Panc1 (cell line): ENCODE data around the gene P3H3. TPM values are rescaled to one million over a fixed set of nuclear protein-coding genes. Genes with fewer than 3 reads are reported as not detected.

Experiments used
- ATAC-seq: fragments of 200-7000 bp; cut with Tn5 transposase; 2 replicates; pipeline ENCODE4 v1.9.1; 2020; ENCODE audit warnings: mild to moderate bottlenecking, moderate library complexity
- BruUV-seq: library from RNA; stranded (reverse); fragments of 400-500 nt; replicated peaks from 2 replicates; lab custom pipeline; 2021; lab: Mats Ljungman, UMichigan
- CTCF ChIA-PET: fragments of 300-600 bp; sonication (Branson Sonifier 250); formaldehyde crosslinking; loops from one replicate; lab custom pipeline; 2022; ENCODE audit warnings: antibody characterized with exemption; lab: Charles Lee
- POLR2A ChIA-PET: fragments of 300-600 bp; sonication (Branson Sonifier 250); formaldehyde crosslinking; loops from one replicate; lab custom pipeline; 2022; ENCODE audit warnings: antibody characterized with exemption; lab: Charles Lee
- DNase-seq: peaks from one replicate; pipeline ENCODE4 v3.0.0-alpha.2; 2010; ENCODE audit warnings: low read depth, low spot score
- H3K27ac ChIP-seq: 2 replicates; pipeline ENCODE4 v1.5.1; 2011; ENCODE audit warnings: mild to moderate bottlenecking, low read length, inconsistent platforms
- H3K27me3 ChIP-seq: fragments of 200-500 bp; sonication (Bioruptor generic); 2 replicates; pipeline ENCODE4 v1.6.0; 2014; ENCODE audit warnings: low read length, inconsistent platforms; ENCODE audit not compliant: control insufficient read depth, insufficient read depth
- H3K36me3 ChIP-seq: fragments of 200-500 bp; sonication (Bioruptor generic); 2 replicates; pipeline ENCODE4 v1.5.1; 2014; ENCODE audit warnings: inconsistent platforms, mild to moderate bottlenecking, low read length, moderate library complexity; ENCODE audit not compliant: control insufficient read depth, insufficient read depth
- H3K4me1 ChIP-seq: 2 replicates; pipeline ENCODE4 v1.5.1; 2011; ENCODE audit warnings: inconsistent platforms, mild to moderate bottlenecking, low read length, moderate library complexity; ENCODE audit not compliant: control insufficient read depth, insufficient read depth
- H3K4me3 ChIP-seq, 2 experiments: 2 replicates each; pipeline ENCODE4 v1.5.1; 2011 to 2012; ENCODE audit warnings: low read depth in 2 of 2, low read length in 2 of 2, mild to moderate bottlenecking in 2 of 2, inconsistent platforms in 1 of 2, moderate library complexity in 1 of 2
- H3K9me3 ChIP-seq: fragments of 200-500 bp; sonication (Bioruptor generic); 2 replicates; pipeline ENCODE4 v1.5.1; 2014; ENCODE audit warnings: low read depth, mild to moderate bottlenecking, inconsistent platforms, low read length, moderate library complexity; ENCODE audit not compliant: control insufficient read depth, insufficient read depth
- CTCF ChIP-seq: fragments of 450-650 bp; IDR thresholded peaks from 2 replicates; pipeline ENCODE4 v1.5.1; 2017; ENCODE audit warnings: mild to moderate bottlenecking
- POLR2AphosphoS5 ChIP-seq: IDR thresholded peaks from 2 replicates; pipeline ENCODE4 v1.6.1; 2012; ENCODE audit warnings: mild to moderate bottlenecking, low read depth, low read length, moderate library complexity
- REST ChIP-seq, 2 experiments: IDR thresholded peaks; 2 replicates each; pipeline ENCODE4 v1.6.1; 2011 to 2012; ENCODE audit warnings: low read depth in 2 of 2, control low read depth in 1 of 2, low read length in 1 of 2, mild to moderate bottlenecking in 1 of 2, moderate library complexity in 1 of 2; ENCODE audit not compliant: insufficient read depth in 1 of 2
- SIN3A ChIP-seq: IDR thresholded peaks from 2 replicates; pipeline ENCODE4 v1.6.1; 2012; ENCODE audit warnings: low read depth, mild to moderate bottlenecking, low read length, moderate library complexity, borderline replicate concordance; ENCODE audit not compliant: insufficient read depth
- TCF7L2 ChIP-seq: IDR thresholded peaks from 2 replicates; pipeline ENCODE4 v1.6.1; 2011; ENCODE audit warnings: mild to moderate bottlenecking, low read depth, low read length, inconsistent platforms
- in situ Hi-C: cut with HindIII; loops from 2 replicates; pipeline ENCODE4 v1.10.0; 2016; ENCODE audit warnings: low sequenced_read_pairs, low pct_unique_long_range_greater_than_20kb
- intact Hi-C: fragments of 100-400 bp; cut with micrococcal nuclease; formaldehyde crosslinking; loops from one replicate; pipeline ENCODE4 v1.10.0; 2022; ENCODE audit not compliant: unreplicated experiment
- total RNA-seq: library from RNA; stranded (reverse); gene quantifications from one replicate; pipeline ENCODE4 v1.2.1, GENCODE V29; 2021; ENCODE audit not compliant: unreplicated experiment

The P3H3 gene
- total RNA-seq, 1 experiment from 2014 or later: 11.0 TPM

- ChIA-PET POLR2A (no interaction called here), CTCF (interaction anchor here (0.6 kb wide), 1 partner anchor 58 kb away, joined by 3 read pairs; no protein-coding TSS in a partner anchor)
- intact Hi-C loops: no loop called here
- no peak for ATAC-seq
- Histone ChIP-seq H3K27ac (no peak overlapping the region), H3K36me3 (peaks cover 4% of the 10 kb centered on the region), H3K27me3 (no peaks in the 10 kb centered on the region), H3K4me1 (no peaks in the 10 kb centered on the region), H3K9me3 (no peaks in the 10 kb centered on the region), H3K4me3 (no peak overlapping the region)
- DNase-seq: no peak
- no TSS peak for BruUV-seq
- TF ChIP-seq SIN3A (no peak), REST (IDR thresholded peaks at IDR 0.05; ENCODE audit: insufficient read depth in 1 of 2, low read depth in 2 of 2, low read length in 1 of 2) (no peak), POLR2AphosphoS5 (no peak), TCF7L2 (no peak), CTCF (no peak)
- in situ Hi-C loops: no loop called here
Observed at GRCh38 chr12:6860116-6860515, 31.9 kb downstream of the P3H3 start.

- BruUV-seq: no TSS peak
- no peak overlapping the region for H3K27ac ChIP-seq
- H3K36me3 ChIP-seq: peaks cover 4% of the 10 kb centered on the region
- intact Hi-C loops: no loop called here
- no peak for DNase-seq
- no peak for TF ChIP-seq SIN3A
- TF ChIP-seq POLR2AphosphoS5: no peak
- TF ChIP-seq REST (IDR thresholded peaks at IDR 0.05; ENCODE audit: insufficient read depth in 1 of 2, low read depth in 2 of 2, low read length in 1 of 2): no peak
- TF ChIP-seq CTCF: no peak
- no peak for TF ChIP-seq TCF7L2
- H3K4me1 ChIP-seq: no peaks in the 10 kb centered on the region
- ATAC-seq: no peak
- no peaks in the 10 kb centered on the region for H3K27me3 ChIP-seq
- ChIA-PET POLR2A (no interaction called here), CTCF (interaction anchor here (0.6 kb wide), 1 partner anchor 9 kb away, joined by 4 read pairs; no protein-coding TSS in a partner anchor)
- in situ Hi-C loops: no loop called here
- no peaks in the 10 kb centered on the region for H3K9me3 ChIP-seq
- H3K4me3 ChIP-seq: no peak overlapping the region
Observed at GRCh38 chr12:6860942-6861341, 32.7 kb downstream of the P3H3 start.
